ENCODE data around the gene SLC38A6.
"Not testable (repeated sequence)": the region's sequence is repeated elsewhere in the genome, so short reads cannot be mapped to it uniquely, and the experiment has no call there.

DNA sequence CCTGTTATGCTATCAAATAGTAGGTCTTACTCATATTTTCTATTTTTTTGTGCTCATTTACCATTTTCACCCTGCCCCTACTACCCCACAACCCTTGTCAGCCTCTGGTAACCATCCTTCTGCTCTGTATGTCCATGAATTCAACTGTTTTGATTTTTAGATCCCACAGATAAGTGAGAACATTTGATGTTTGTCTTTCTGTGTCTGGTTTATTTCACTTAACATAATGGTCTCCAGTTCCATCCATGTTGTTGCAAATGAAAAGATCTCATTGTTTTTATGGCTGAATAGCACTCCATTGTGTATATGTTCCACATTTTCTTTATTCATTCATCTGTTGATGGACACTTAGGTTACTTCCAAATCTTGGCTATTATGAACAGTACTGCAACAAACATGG lies 91.4 kb downstream of the SLC38A6 start:
- TF ChIP-seq, protein P1, sequence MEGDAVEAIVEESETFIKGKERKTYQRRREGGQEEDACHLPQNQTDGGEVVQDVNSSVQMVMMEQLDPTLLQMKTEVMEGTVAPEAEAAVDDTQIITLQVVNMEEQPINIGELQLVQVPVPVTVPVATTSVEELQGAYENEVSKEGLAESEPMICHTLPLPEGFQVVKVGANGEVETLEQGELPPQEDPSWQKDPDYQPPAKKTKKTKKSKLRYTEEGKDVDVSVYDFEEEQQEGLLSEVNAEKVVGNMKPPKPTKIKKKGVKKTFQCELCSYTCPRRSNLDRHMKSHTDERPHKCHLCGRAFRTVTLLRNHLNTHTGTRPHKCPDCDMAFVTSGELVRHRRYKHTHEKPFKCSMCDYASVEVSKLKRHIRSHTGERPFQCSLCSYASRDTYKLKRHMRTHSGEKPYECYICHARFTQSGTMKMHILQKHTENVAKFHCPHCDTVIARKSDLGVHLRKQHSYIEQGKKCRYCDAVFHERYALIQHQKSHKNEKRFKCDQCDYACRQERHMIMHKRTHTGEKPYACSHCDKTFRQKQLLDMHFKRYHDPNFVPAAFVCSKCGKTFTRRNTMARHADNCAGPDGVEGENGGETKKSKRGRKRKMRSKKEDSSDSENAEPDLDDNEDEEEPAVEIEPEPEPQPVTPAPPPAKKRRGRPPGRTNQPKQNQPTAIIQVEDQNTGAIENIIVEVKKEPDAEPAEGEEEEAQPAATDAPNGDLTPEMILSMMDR (IDR thresholded peaks at IDR 0.05), result not testable (repeated sequence)
- not testable (repeated sequence) for TF ChIP-seq POLR2A (IDR thresholded peaks at IDR 0.05)
